Sigmoid colon (tissue), 4 donors: Measurements from ENCODE around the gene CTSE.
"Not testable (repeated sequence)": the region's sequence is repeated elsewhere in the genome, so short reads cannot be mapped to it uniquely, and the experiment has no call there.

ENCODE experiments used
- POLR2A ChIP-seq, 2 donors: fragments of 450-650 bp; IDR thresholded peaks; one replicate each; pipeline ENCODE4 v1.6.1; 2016; ENCODE audit warnings: antibody characterized with exemption in 2 of 2, mild to moderate bottlenecking in 2 of 2, moderate library complexity in 2 of 2
- POLR2AphosphoS5 ChIP-seq, 4 donors: sonication (generic); formaldehyde crosslinking; IDR thresholded peaks; one replicate each; pipeline ENCODE4 v1.6.1; 2017; ENCODE audit warnings: antibody characterized with exemption in 4 of 4
- TF ChIP-seq, protein P1 (sequence below), 4 experiments: fragments of 450-650 bp in 3 of 4; fragments of 200-600 bp in 1 of 4; IDR thresholded peaks; one replicate each; pipeline ENCODE4 v1.5.1; 2016 to 2019; ENCODE audit warnings: antibody characterized with exemption in 4 of 4, mild to moderate bottlenecking in 3 of 4, moderate library complexity in 2 of 4

DNA sequence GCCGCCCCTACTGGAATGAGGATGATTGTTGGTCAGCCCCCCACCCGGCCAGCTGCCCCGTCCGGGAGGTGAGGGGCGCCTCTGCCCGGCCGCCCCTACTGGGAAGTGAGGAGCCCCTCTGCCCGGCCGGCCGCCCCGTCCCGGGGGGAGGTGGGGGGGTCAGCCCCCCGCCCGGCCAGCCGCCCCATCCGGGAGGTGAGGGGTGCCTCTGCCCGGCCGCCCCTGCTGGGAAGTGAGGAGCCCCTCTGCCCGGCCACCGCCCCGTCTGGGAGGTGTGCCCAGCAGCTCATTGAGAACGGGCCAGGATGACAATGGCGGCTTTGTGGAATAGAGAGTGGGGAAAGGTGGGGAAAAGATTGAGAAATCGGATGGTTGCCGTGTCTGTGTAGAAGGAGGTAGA, 40.8 kb upstream of the CTSE start:
- TF ChIP-seq, protein P1, sequence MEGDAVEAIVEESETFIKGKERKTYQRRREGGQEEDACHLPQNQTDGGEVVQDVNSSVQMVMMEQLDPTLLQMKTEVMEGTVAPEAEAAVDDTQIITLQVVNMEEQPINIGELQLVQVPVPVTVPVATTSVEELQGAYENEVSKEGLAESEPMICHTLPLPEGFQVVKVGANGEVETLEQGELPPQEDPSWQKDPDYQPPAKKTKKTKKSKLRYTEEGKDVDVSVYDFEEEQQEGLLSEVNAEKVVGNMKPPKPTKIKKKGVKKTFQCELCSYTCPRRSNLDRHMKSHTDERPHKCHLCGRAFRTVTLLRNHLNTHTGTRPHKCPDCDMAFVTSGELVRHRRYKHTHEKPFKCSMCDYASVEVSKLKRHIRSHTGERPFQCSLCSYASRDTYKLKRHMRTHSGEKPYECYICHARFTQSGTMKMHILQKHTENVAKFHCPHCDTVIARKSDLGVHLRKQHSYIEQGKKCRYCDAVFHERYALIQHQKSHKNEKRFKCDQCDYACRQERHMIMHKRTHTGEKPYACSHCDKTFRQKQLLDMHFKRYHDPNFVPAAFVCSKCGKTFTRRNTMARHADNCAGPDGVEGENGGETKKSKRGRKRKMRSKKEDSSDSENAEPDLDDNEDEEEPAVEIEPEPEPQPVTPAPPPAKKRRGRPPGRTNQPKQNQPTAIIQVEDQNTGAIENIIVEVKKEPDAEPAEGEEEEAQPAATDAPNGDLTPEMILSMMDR (IDR thresholded peaks at IDR 0.05), result not testable (repeated sequence)
- not testable (repeated sequence) for TF ChIP-seq POLR2A, POLR2AphosphoS5 (IDR thresholded peaks at IDR 0.05)
